GDM1 (cell line): Measurements from ENCODE around the gene FAAH.

ENCODE experiments used
- DNase-seq: peaks from one replicate; lab custom pipeline; 2025; lab: John Stamatoyannopoulos, UW

FAAH gene

GRCh38 chr1:46449223-46450159 is 55.4 kb downstream of the FAAH start:
- no peak for DNase-seq

DNA sequence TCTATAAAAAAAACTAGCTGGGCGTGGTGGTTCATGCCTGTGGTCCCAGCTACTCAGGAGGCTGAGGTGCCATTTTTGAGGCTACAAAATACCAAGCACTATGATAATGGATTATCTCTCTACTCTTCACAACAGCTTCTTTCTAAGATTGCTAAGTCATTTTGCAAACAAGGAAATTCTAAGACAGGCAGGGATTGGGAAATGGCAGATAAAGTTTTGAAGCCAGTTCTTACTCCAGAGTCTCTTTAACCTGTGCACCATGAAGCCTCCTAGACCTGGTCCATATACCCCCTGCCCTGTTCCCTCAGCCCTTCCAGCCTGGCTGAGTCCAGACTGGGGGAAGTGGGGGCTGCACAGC is 56.0 kb downstream of the FAAH start:
- no peak for DNase-seq

DNA sequence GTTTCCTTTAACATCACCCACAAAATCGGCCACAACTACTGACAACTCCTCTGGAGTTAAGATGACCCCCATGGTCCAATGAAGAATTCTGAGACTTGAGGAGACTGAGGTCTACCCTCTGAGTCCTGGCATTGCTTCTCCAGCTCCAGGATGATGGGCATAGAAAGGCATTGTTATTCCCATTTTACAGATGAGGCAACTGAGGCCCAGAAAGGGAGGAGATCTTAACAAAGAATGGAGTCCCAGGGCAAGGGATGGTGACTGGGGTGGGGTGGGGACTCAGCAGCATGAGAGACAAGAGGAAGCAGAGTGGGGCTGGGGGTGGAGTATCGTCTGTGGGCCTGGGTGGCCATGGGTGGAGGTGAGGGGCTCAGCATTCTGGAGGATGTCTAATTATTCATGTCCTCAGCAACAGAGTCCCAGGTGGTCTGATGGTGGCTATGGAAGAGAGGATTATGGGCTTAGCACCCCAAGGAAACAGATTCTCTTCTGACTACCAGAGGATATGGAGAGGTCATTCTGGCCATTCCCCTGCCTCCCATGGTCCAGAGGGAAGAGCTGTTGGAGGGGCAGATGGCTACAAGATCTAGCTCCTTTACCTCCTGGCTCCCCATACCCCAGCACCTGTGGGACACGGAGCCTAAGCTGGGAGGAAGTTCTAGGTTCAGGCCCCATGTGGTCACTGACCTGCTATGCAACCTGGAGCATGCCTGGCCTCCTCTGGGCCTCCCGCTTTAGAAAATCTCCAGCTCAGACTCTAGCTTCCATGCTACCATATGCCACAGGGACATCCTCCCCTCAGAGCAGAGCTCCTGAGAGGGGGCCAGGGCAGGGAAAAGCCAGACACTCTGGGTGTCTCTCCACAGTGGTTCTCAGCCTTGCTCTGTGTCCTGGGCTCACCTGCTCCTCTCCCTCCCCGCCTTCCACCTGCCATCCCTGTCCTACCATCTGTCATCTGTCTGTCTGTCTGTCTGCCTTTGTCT is 58.1 kb downstream of the FAAH start:
- no peak for DNase-seq

- DNase-seq: no peak
Observed at GRCh38 chr1:46452931-46453325, 58.8 kb downstream of the FAAH start.

- DNase-seq: no peak
Observed at GRCh38 chr1:46453449-46453848, 59.3 kb downstream of the FAAH start.

GRCh38 chr1:46455951-46456350 is 61.8 kb downstream of the FAAH start:
- no peak for DNase-seq

DNA sequence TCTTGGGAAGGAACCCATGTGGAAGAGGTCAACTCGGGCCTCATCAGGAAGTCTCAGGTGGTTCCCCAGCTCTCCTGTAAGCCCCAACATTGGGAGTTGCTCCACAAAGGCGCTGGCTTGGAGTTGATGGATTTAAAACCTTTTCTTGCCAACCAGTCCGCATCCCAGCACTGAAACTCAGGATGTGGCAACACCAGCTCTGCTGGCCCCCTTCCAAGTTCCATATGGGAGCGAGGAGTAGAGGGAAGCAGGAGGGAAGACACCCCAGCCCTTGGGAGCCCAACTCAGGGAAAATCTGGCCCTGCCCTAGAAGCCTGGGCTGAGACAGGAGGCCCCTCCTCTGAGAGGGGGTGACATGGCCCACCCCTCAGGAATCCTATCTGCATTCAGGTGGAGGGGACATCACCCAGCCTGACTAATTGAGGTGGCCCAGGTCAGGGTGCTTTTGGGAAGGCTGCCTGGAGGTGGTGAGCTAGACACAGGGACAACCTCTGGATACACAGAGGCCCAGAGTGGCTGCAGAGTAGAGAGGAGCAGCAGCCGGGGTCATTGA is 62.4 kb downstream of the FAAH start:
- DNase-seq: no peak

DNA sequence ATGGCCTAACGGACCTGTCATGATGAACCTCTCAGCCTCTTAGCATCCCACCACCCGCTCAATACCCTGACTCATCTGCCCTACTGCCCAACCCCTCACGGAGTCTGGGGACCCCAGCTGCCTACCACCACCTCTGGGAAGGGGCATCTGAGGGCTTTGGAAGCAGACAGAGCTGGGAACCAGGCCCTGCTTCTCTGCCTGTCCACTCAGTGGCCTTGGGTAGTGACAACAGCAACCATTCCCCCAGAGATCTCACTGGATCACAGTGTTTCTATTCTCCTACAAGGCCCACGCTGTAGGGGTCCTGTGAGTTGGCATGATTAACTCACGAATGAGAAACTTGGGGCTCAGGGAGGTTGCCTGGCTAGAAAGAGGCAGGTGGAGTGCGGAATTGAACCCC is 63.1 kb downstream of the FAAH start:
- DNase-seq: no peak

- no peak for DNase-seq
Observed at GRCh38 chr1:46458190-46458589, 64.1 kb downstream of the FAAH start.

GRCh38 chr1:46458846-46459245 is 64.7 kb downstream of the FAAH start:
- no peak for DNase-seq

DNA sequence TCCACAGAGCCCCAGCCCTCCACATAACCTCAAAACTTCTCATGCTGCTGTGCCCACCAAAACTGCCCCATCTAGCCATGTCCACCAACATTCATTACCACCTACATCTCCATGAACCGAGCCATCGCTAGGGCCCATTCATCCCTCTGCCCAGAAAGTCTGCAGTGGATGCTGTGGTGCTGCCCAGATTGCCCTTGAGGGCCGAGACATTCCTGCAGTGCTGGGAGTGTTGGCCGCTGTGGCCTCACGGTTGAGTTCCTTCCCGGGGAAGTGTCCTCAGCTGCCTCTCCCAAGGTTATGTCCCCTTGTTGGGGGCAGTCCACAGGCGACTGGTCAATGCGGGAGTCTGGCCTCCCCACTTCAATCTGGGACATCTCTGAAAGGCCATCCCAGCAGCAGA is 65.2 kb downstream of the FAAH start:
- DNase-seq: no peak

GRCh38 chr1:46461017-46461808 is 67.1 kb downstream of the FAAH start:
- DNase-seq: no peak

DNA sequence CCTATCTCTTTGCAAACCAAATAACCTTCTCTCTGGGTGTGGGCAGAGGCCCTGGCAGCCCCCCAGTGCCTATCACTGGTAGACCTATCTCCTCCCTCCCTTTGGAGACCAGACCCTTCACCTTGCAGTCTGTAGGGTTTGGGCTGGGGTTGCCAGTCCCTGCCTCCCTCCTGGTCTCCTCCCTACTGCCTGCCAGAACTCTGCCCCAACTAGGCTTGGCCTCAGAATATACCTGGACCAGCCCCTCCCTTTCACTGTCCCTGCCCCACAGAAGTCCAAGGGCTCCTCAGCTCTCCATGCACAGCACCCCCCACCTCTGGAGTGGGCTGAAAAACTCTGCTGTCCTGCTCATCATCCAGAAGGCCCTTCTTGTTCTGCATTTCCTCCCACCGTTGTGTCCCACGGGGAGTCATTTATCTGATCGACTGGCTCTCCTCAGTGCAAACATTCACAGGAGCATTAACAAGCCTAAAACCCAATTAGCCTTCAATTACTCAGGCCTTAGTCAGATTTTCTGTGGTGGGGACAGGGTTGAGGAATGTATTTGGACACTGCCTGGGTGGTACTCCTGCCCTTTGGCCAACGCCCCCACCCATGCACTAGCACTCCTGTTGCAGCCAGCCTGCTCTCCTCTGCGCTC is 67.8 kb downstream of the FAAH start:
- DNase-seq: no peak
